Karpas-422 (cell line): ENCODE data around the gene C7orf57. TPM values are rescaled to one million over a fixed set of nuclear protein-coding genes. Genes with fewer than 3 reads are reported as not detected.
A peak's percentile ranks its signal among the peaks of the same experiment; 100 is the strongest.
"Not testable (repeated sequence)": the region's sequence is repeated elsewhere in the genome, so short reads cannot be mapped to it uniquely, and the experiment has no call there.

Experiments
- DNase-seq: peaks from one replicate; pipeline ENCODE4 v3.0.0-alpha.2; 2015
- H2AFZ ChIP-seq: fragments of 200-600 bp; sonication (generic); 2 replicates; pipeline ENCODE4 v1.6.1; 2014; ENCODE audit warnings: antibody characterized with exemption, low read length, mixed read lengths
- H3K27ac ChIP-seq: fragments of 200-600 bp; sonication (generic); 2 replicates; pipeline ENCODE4 v1.5.1; 2014; ENCODE audit warnings: mild to moderate bottlenecking, low read length, moderate library complexity
- H3K27me3 ChIP-seq: fragments of 200-600 bp; sonication (generic); 2 replicates; pipeline ENCODE4 v1.6.1; 2014; ENCODE audit warnings: low read length, mixed read lengths
- H3K36me3 ChIP-seq: fragments of 200-600 bp; sonication (generic); 2 replicates; pipeline ENCODE4 v1.6.1; 2014; ENCODE audit warnings: low read length, mixed read lengths; ENCODE audit not compliant: insufficient read depth
- H3K4me1 ChIP-seq: fragments of 200-600 bp; sonication (generic); 2 replicates; pipeline ENCODE4 v1.6.1; 2014; ENCODE audit warnings: mild to moderate bottlenecking, low read length, mixed read lengths
- H3K4me2 ChIP-seq: fragments of 200-600 bp; sonication (generic); 2 replicates; pipeline ENCODE4 v1.6.1; 2014; ENCODE audit warnings: low read length, low read depth, mild to moderate bottlenecking; ENCODE audit not compliant: poor library complexity, severe bottlenecking
- H3K4me3 ChIP-seq: fragments of 200-600 bp; sonication (generic); 2 replicates; pipeline ENCODE4 v1.5.1; 2014; ENCODE audit warnings: mild to moderate bottlenecking, antibody characterized with exemption, low read length, mixed read lengths
- H3K79me2 ChIP-seq: fragments of 200-600 bp; sonication (generic); 2 replicates; pipeline ENCODE4 v1.6.1; 2014; ENCODE audit warnings: mild to moderate bottlenecking, low read length, mixed read lengths
- H3K9ac ChIP-seq: fragments of 200-600 bp; sonication (generic); 2 replicates; pipeline ENCODE4 v1.6.0; 2014; ENCODE audit warnings: low read length
- H3K9me2 ChIP-seq: fragments of 200-600 bp; sonication (generic), shearing (Covaris generic); replicated peaks from 2 replicates; pipeline ENCODE4 v1.6.0; 2014; ENCODE audit warnings: mild to moderate bottlenecking, low read length, moderate library complexity; ENCODE audit not compliant: insufficient read depth
- H3K9me3 ChIP-seq: fragments of 300-700, 200-600 bp; sonication (generic); 2 replicates; pipeline ENCODE4 v1.6.1; 2014; ENCODE audit warnings: low read length, mixed read lengths
- H4K20me1 ChIP-seq: fragments of 200-600 bp; sonication (generic); 2 replicates; pipeline ENCODE4 v1.6.1; 2014; ENCODE audit warnings: mild to moderate bottlenecking, antibody characterized with exemption, low read length, low read depth; ENCODE audit not compliant: insufficient read depth
- total RNA-seq: library from RNA; depleted of rRNA; stranded (reverse); fragments of >200 nt; shearing (Covaris generic); gene quantifications from 2 replicates; pipeline ENCODE4 v1.2.3, GENCODE V29; 2014; ENCODE audit warnings: low replicate concordance

The C7orf57 gene
- total RNA-seq, 1 experiment from 2014 or later, result not detected

GRCh38 chr7:48078470-48078869 lies 43.1 kb downstream of the C7orf57 start:
- Histone ChIP-seq H3K9me3 (no peaks in the 10 kb centered on the region), H2AFZ (no peak overlapping the region), H3K4me3 (no peak overlapping the region), H3K27me3 (no peaks in the 10 kb centered on the region), H3K27ac (no peak overlapping the region), H3K36me3 (no peaks in the 10 kb centered on the region), H3K4me1 (no peaks in the 10 kb centered on the region), H3K4me2 (no peak overlapping the region), H3K9me2 (no peaks in the 10 kb centered on the region), H3K9ac (no peak overlapping the region), H4K20me1 (no peaks in the 10 kb centered on the region), H3K79me2 (no peaks in the 10 kb centered on the region)
- DNase-seq, result no peak

GRCh38 chr7:48082378-48082777 lies 47.0 kb downstream of the C7orf57 start:
- not testable (repeated sequence) for DNase-seq, H3K4me2 ChIP-seq, H3K27ac ChIP-seq, H3K9me3 ChIP-seq, H3K79me2 ChIP-seq, H3K36me3 ChIP-seq, H4K20me1 ChIP-seq, H3K4me3 ChIP-seq, H3K9ac ChIP-seq, H3K9me2 ChIP-seq, H3K27me3 ChIP-seq, H2AFZ ChIP-seq
- peaks cover 32% of the 10 kb centered on the region for H3K4me1 ChIP-seq

- H3K4me2 ChIP-seq, result no peak overlapping the region
- DNase-seq, result no peak
- H3K27ac ChIP-seq, result no peak overlapping the region
- no peaks in the 10 kb centered on the region for H3K9me3 ChIP-seq
- H3K36me3 ChIP-seq, result no peaks in the 10 kb centered on the region
- H3K27me3 ChIP-seq, result no peaks in the 10 kb centered on the region
- H3K79me2 ChIP-seq, result no peaks in the 10 kb centered on the region
- H3K9me2 ChIP-seq, result no peaks in the 10 kb centered on the region
- no peaks in the 10 kb centered on the region for H4K20me1 ChIP-seq
- no peak overlapping the region for H3K9ac ChIP-seq
- H3K4me1 ChIP-seq, result peaks cover 38% of the 10 kb centered on the region
- H2AFZ ChIP-seq, result no peak overlapping the region
- H3K4me3 ChIP-seq, result no peak overlapping the region
Observed at GRCh38 chr7:48083114-48083830, 47.9 kb downstream of the C7orf57 start.

GRCh38 chr7:48084727-48085432 lies 49.5 kb downstream of the C7orf57 start:
- H3K4me3 ChIP-seq, result peak overlapping the region; percentile 47; the same call in 1 of the 2 replicates
- H2AFZ ChIP-seq, result peak overlapping the region; percentile 68; the same call in 1 of the 2 replicates
- H3K4me1 ChIP-seq, result peaks cover 50% of the 10 kb centered on the region
- peak overlapping the region; percentile 61 for H3K27ac ChIP-seq
- H3K9ac ChIP-seq, result peak overlapping the region; percentile 47
- no peaks in the 10 kb centered on the region for H3K9me2 ChIP-seq
- peak overlapping the region; percentile 56 for H3K4me2 ChIP-seq
- no peaks in the 10 kb centered on the region for H3K36me3 ChIP-seq
- no peaks in the 10 kb centered on the region for H3K79me2 ChIP-seq
- peak; percentile 88 for DNase-seq
- H4K20me1 ChIP-seq, result no peaks in the 10 kb centered on the region
- H3K27me3 ChIP-seq, result no peaks in the 10 kb centered on the region
- H3K9me3 ChIP-seq, result no peaks in the 10 kb centered on the region

GRCh38 chr7:48085433-48085791 lies 50.1 kb downstream of the C7orf57 start:
- peak overlapping the region; percentile 61 for H3K27ac ChIP-seq
- no peaks in the 10 kb centered on the region for H3K36me3 ChIP-seq
- no peaks in the 10 kb centered on the region for H4K20me1 ChIP-seq
- DNase-seq, result peak; percentile 62
- no peaks in the 10 kb centered on the region for H3K9me3 ChIP-seq
- no peaks in the 10 kb centered on the region for H3K79me2 ChIP-seq
- H3K9ac ChIP-seq, result peak overlapping the region; percentile 47
- 0 out of 2 replicates have a peak overlapping the region, but pooled peaks have one; percentile 68 for H2AFZ ChIP-seq
- H3K9me2 ChIP-seq, result no peaks in the 10 kb centered on the region
- peaks cover 50% of the 10 kb centered on the region for H3K4me1 ChIP-seq
- H3K27me3 ChIP-seq, result no peaks in the 10 kb centered on the region
- peak overlapping the region; percentile 56 for H3K4me2 ChIP-seq
- peak overlapping the region; percentile 47; the same call in 1 of the 2 replicates for H3K4me3 ChIP-seq

- H3K27ac ChIP-seq, result no peak overlapping the region
- H3K36me3 ChIP-seq, result no peaks in the 10 kb centered on the region
- peaks cover 50% of the 10 kb centered on the region for H3K4me1 ChIP-seq
- H3K4me3 ChIP-seq, result no peak overlapping the region
- no peak for DNase-seq
- no peak overlapping the region for H2AFZ ChIP-seq
- no peak overlapping the region for H3K9ac ChIP-seq
- H3K27me3 ChIP-seq, result no peaks in the 10 kb centered on the region
- H3K9me2 ChIP-seq, result no peaks in the 10 kb centered on the region
- H3K4me2 ChIP-seq, result peak overlapping the region; percentile 56
- no peaks in the 10 kb centered on the region for H4K20me1 ChIP-seq
- no peaks in the 10 kb centered on the region for H3K79me2 ChIP-seq
- no peaks in the 10 kb centered on the region for H3K9me3 ChIP-seq
Observed at GRCh38 chr7:48085942-48086341, 50.6 kb downstream of the C7orf57 start.

- Histone ChIP-seq H3K9ac (peak overlapping the region; percentile 33; the same call in 1 of the 2 replicates), H2AFZ (peak overlapping the region; percentile 76; the same call in 1 of the 2 replicates), H3K4me1 (peaks cover 50% of the 10 kb centered on the region), H3K9me2 (no peaks in the 10 kb centered on the region), H4K20me1 (no peaks in the 10 kb centered on the region), H3K79me2 (no peaks in the 10 kb centered on the region), H3K36me3 (no peaks in the 10 kb centered on the region), H3K4me3 (no peak overlapping the region), H3K4me2 (peak overlapping the region; percentile 13), H3K27me3 (no peaks in the 10 kb centered on the region), H3K9me3 (no peaks in the 10 kb centered on the region), H3K27ac (no peak overlapping the region; the same call in 1 of the 2 replicates)
- DNase-seq, result peak; percentile 67
Observed at GRCh38 chr7:48087349-48087748, 52.0 kb downstream of the C7orf57 start.

- H3K9ac ChIP-seq, result peak overlapping the region; percentile 66
- H4K20me1 ChIP-seq, result no peaks in the 10 kb centered on the region
- H3K4me2 ChIP-seq, result peak overlapping the region; percentile 83
- H3K4me1 ChIP-seq, result peaks cover 50% of the 10 kb centered on the region
- H3K9me2 ChIP-seq, result no peaks in the 10 kb centered on the region
- no peaks in the 10 kb centered on the region for H3K79me2 ChIP-seq
- no peaks in the 10 kb centered on the region for H3K9me3 ChIP-seq
- peak; percentile 91 for DNase-seq
- peak overlapping the region; percentile 32 for H3K27ac ChIP-seq
- H3K4me3 ChIP-seq, result peak overlapping the region; percentile 65
- H3K27me3 ChIP-seq, result no peaks in the 10 kb centered on the region
- peak overlapping the region; percentile 94 for H2AFZ ChIP-seq
- H3K36me3 ChIP-seq, result no peaks in the 10 kb centered on the region
Observed at GRCh38 chr7:48088559-48089045, 53.3 kb downstream of the C7orf57 start.
